HG02678 (cell line): ENCODE data around the gene UNC79.
A peak's percentile ranks its signal among the peaks of the same experiment; 100 is the strongest.
"Not testable (repeated sequence)": the region's sequence is repeated elsewhere in the genome, so short reads cannot be mapped to it uniquely, and the experiment has no call there.

Source experiments
- ATAC-seq: cut with Tn5 transposase; IDR thresholded peaks from one replicate; pipeline ENCODE4 v1.9.1; 2021; ENCODE audit warnings: mild to moderate bottlenecking, moderate library complexity; ENCODE audit not compliant: unreplicated experiment

UNC79 gene

GRCh38 chr14:93493054-93493453 is 62.3 kb downstream of the UNC79 start:
- ATAC-seq, result no peak

GRCh38 chr14:93493622-93494021 is 62.9 kb downstream of the UNC79 start:
- not testable (repeated sequence) for ATAC-seq

DNA sequence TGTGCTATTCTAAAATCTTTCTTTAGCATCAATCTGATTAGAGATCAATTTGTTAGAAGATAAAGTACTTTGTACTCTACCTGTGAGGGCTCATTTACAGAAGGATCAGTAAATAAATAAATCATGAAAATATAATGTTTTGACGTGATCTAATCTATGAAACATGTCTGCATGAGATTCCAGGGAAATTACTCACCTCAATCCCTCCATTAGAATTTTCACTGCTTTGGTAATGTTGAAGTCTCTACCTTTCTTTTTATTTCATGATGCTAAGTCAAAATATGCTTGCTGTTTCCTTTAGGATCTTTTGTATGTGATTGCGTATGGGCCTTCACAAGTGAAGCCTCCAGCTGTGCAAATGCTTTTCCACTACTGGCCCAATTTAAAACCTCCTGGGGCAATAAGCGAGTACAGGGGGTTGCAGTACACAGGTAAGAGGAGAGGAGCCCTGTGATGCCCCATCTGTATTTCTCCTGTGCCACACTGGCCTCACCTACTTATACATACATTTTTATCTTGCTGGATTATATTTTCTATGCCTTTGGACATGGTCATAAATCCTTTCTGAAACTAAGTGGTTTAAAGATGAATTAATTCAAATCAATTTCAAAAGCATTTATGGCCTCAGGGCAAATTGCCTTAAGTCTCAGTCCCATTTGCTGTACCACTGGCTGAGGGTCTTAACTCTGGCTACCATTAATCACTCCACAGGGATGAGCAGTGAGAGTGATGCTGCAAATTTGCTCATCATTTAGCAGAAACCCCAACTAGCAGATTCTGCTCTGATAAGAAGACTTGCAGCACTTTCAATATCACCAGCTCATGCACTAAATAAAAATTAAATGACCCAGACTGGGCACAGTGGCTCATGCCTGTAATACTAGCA is 66.4 kb downstream of the UNC79 start:
- ATAC-seq, result no peak

GRCh38 chr14:93510056-93510455 is 79.3 kb downstream of the UNC79 start:
- ATAC-seq, result no peak

DNA sequence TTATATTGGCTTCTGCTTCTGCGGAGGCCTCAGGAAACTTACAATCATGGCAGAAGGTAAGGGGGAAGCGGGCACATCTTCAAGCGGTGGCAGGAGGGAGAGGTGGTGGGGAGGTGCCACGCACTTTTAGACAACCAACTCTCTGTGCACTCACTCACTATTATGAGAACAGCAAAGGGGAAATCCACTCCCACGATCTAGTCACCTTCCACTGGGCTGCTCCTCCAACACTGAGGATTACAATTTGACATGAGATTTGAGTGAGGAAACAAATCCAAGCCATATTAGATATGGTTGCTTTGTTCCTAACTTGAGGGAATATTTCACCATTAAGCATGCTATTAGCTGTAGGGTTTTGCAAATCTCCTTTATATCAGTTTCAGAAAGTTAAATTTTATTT is 80.3 kb downstream of the UNC79 start:
- ATAC-seq, result no peak

DNA sequence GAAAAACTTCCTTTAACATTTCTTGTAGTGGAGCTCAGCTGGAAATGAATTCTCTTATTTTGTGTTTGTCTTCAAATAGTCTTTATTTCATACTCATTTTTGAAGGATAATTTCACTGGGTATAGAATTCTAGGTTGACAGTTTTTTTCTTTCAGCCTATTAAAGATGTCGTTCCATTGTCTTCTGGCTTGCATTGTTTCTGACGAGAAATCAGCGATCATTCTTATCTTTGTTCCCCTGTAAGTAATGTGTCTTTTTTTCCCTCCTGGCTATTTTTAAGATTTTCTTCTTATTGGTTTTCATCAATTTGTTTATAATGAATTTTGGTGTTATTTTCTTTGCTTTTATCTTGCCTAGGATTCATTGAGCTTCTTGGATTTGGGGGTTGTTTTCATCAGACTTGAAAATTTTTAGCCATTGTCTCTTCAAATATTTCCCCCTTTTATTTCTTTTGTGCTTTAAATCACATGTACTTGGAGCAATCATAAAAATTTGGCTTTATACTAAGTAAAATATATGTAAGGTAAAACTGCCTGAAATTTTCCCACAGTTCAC is 89.4 kb downstream of the UNC79 start:
- no peak for ATAC-seq

GRCh38 chr14:93522221-93522620 is 91.5 kb downstream of the UNC79 start:
- no peak for ATAC-seq

GRCh38 chr14:93525216-93525615 is 94.5 kb downstream of the UNC79 start:
- not testable (repeated sequence) for ATAC-seq

DNA sequence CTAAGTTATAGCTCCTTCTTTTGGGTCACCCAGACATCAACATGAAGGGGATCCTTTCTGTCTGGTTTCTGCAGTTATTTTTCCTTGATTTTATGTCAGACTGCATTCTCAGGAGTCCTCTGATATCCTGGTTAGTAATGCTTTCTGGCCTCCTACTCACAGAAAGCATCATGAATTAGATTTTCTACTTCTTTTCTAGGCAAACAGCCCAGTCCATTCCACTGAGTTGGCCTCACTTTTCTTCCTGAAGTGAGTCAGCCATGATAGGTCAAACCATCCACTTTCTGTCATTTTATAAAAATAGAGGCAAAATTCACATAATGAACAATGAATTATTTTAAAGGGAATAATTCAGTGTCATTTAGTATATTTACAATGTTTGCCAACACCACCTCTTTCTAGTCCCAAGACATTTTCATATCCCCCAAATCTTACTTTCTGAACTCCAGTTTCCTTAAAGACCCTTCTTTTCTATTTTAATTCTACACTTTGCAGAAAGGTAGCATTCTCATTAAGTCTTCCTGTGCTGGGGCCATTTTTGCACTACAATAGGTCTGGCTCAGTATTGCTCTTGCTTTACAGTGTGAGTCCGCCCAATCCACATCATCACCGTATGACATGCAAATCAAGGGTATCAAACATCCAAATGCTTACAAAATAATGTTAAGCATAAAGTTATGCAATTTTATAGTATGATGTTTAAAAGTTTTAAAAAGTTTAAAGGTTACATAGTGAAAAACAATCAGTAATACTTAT is 95.1 kb downstream of the UNC79 start:
- ATAC-seq, result no peak

- ATAC-seq, result no peak
These were observed 96.5 kb downstream of the UNC79 start for GRCh38 chr14:93527203-93527607.

DNA sequence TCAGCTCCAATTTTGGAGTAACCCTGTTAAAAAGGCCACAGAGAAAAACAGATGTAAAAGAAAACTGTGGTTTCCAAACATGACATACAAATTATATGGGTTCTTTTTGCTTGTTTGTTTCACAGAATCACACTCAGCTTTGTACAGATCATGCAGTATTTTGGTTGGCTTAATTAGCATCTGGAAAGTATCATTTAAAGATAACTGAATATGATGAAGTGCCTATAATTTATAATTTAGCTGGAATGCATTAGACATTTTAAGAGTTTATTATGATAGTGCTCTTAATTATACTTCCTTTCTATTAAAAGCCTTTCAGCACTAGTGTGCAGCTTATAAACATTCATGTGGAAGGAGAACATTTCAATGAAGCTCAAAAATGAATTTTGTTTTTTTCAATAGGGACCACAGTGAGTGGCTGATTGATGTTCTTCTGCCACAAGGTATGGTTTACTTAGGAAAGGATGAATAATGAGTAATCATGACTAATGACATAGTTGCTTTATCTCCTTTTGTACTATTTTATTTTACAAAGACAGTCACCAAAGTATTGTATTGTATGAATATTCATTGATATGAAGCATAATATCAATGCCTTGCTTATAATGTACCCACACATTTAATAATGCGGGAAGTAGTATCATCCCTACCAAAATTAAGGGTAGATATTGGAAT is 98.3 kb downstream of the UNC79 start:
- ATAC-seq, result no peak

GRCh38 chr14:93531644-93532043 is 100.9 kb downstream of the UNC79 start:
- ATAC-seq, result no peak

DNA sequence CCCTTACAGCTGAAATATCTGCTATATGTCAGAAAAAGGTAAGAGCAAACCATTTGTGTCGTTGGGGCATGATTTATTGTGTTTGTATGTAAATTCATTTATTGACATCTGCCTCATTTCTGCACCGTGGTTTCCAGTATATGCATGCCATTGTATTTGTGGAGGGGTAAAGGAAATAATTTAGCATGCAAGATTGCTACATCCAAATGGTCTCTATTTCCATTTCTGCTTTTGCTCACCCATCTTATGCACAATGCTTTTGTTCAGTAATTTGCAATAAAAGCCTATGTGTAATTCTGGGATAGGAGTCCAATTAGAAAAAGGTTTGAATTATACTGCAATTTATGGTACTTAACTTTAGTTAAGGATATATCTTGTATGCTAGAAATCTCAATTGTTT is 101.8 kb downstream of the UNC79 start:
- ATAC-seq, result no peak

DNA sequence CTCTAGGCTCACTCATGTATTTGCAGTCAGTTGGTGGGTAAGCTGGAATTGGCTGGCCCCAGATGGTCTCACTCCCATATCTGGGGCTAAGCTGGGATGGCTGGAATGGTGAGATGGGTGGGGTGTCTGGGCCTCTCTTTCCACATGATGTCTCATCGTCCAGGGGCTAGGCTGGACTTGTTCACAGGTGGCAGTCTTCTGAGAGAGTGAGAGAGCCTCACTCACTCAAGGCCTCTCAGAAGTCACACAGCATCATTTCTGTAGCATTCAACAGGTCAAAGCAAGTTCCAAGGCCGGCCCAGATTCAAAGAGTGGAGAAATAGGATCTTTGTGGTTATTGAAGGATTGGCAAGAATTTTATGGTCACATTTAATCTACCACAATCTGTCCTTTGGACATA is 102.7 kb downstream of the UNC79 start:
- peak; percentile 25 for ATAC-seq

- ATAC-seq, result peak; percentile 88
These were observed 103.1 kb downstream of the UNC79 start for GRCh38 chr14:93533842-93534241.

GRCh38 chr14:93535537-93535936 is 104.8 kb downstream of the UNC79 start:
- ATAC-seq, result no peak

DNA sequence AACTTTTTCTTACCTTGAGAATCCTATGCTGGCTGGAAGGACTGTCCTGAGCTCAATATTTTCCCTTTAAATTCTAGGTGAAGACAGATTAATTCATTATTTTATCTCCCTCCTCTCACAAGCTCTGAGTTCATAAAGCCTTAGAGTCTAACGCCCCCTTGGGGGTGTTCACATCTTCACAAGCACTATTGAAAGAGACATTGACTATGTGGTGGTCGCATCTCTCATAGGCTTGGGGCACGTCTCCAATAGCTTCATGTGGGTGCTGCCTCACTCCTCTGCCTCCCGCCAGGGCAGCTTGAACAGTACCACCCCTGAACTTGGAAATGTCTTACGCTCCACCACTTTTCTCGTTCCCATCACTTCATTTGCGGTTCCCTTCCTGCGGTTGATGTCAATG is 106.2 kb downstream of the UNC79 start:
- no peak for ATAC-seq

GRCh38 chr14:93537951-93538350 is 107.2 kb downstream of the UNC79 start:
- no peak for ATAC-seq

DNA sequence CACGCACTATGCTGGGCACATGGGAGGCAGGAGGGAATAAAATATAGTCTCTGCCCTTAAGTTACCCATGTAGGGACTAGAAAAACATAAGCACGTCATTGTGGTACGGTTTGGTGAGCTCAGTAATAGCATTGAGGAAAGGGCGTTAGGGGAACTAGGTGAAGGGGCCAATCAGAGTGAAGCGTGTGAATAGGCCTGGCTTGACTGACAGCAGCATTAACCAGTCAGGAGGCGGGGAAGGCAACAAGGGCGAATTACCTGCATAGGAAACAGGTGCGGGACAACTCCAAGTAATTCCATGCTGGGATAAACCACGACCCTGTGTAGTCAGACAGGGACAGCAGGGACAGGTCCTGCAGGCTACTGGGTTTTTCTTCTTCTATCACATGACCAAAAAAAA is 107.7 kb downstream of the UNC79 start:
- no peak for ATAC-seq

DNA sequence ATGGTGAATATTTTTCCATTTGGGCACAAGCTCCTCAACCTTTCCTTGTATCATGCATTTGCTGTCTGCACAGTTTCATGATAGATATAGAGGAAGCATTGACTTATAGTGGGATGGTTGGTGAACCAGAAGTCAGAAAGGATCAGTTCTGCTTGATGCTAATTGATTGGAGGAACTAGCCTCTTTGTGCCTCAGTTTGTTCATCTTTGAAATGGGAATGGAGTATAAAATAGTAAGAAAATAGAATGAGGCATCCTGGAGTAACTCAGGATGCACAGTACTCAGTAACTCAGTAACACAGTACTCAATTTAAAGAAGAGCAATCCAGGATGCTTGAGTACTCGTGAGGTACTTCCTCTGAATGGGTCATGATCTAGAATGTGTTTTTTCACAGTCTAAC is 109.5 kb downstream of the UNC79 start:
- no peak for ATAC-seq

DNA sequence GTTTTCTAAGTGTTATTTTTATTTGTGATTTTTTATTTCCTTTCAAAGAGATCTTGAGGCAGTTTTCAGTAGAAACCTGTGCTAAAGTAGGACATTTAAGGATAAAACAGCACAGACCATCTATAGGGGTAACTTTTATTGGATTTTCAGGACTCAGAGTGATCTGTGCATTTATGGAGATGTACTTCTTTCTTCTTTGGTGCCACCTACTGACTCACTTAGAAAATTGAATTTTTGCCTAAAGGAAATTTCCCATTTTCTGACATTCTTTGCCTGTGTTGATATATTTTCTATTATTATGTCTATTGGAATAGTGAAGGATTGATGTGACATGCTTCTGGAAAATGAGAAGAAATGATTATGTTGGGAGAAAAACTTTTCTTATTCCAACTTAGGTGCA is 113.0 kb downstream of the UNC79 start:
- no peak for ATAC-seq
